ENCODE data around the gene TMEM131.

Gene TMEM131

GRCh38 chr2:97913846-97914245 lies 81.9 kb downstream of the TMEM131 start:
- Histone ChIP-seq H3K27me3 (ENCODE audit: control insufficient read depth, insufficient read depth, low read length) (no peaks in the 10 kb centered on the region), H3K36me3 (ENCODE audit: control insufficient read depth, insufficient read depth, low read length) (no peaks in the 10 kb centered on the region), H3K9me3 (ENCODE audit: control insufficient read depth, insufficient read depth, low read length) (no peaks in the 10 kb centered on the region), H3K4me1 (ENCODE audit: control insufficient read depth, insufficient read depth, low read length) (no peaks in the 10 kb centered on the region), H3K27ac (ENCODE audit: low read length) (no peak overlapping the region), H3K4me3 (ENCODE audit: low read length) (no peak overlapping the region)
- DNase-seq (ENCODE audit: low read depth, low spot score) = no peak
- no CpG with 5 or more reads among the region's 2 CpGs for WGBS (ENCODE audit: insufficient coverage, insufficient read length)

GRCh38 chr2:97911922-97912575 lies 83.7 kb downstream of the TMEM131 start:
- Histone ChIP-seq H3K36me3 (ENCODE audit: control insufficient read depth, insufficient read depth, low read length) (no peaks in the 10 kb centered on the region), H3K27ac (ENCODE audit: low read length) (no peak overlapping the region), H3K4me1 (ENCODE audit: control insufficient read depth, insufficient read depth, low read length) (no peaks in the 10 kb centered on the region), H3K27me3 (ENCODE audit: control insufficient read depth, insufficient read depth, low read length) (no peaks in the 10 kb centered on the region), H3K9me3 (ENCODE audit: control insufficient read depth, insufficient read depth, low read length) (no peaks in the 10 kb centered on the region), H3K4me3 (ENCODE audit: low read length) (no peak overlapping the region)
- DNase-seq (ENCODE audit: low read depth, low spot score) = no peak
- no CpG with 5 or more reads among the region's 1 CpG for WGBS (ENCODE audit: insufficient coverage, insufficient read length)

GRCh38 chr2:97911206-97911921 lies 84.4 kb downstream of the TMEM131 start:
- H3K9me3 ChIP-seq (ENCODE audit: control insufficient read depth, insufficient read depth, low read length) = no peaks in the 10 kb centered on the region
- DNase-seq (ENCODE audit: low read depth, low spot score) = no peak
- H3K4me1 ChIP-seq (ENCODE audit: control insufficient read depth, insufficient read depth, low read length) = no peaks in the 10 kb centered on the region
- H3K27me3 ChIP-seq (ENCODE audit: control insufficient read depth, insufficient read depth, low read length) = no peaks in the 10 kb centered on the region
- H3K4me3 ChIP-seq (ENCODE audit: low read length) = no peak overlapping the region
- H3K36me3 ChIP-seq (ENCODE audit: control insufficient read depth, insufficient read depth, low read length) = no peaks in the 10 kb centered on the region
- WGBS (ENCODE audit: insufficient coverage, insufficient read length) = no CpG with 5 or more reads among the region's 4 CpGs
- H3K27ac ChIP-seq (ENCODE audit: low read length) = no peak overlapping the region

GRCh38 chr2:97910403-97911205 lies 85.1 kb downstream of the TMEM131 start:
- Histone ChIP-seq H3K4me1 (ENCODE audit: control insufficient read depth, insufficient read depth, low read length) (no peaks in the 10 kb centered on the region), H3K4me3 (ENCODE audit: low read length) (no peak overlapping the region), H3K9me3 (ENCODE audit: control insufficient read depth, insufficient read depth, low read length) (no peaks in the 10 kb centered on the region), H3K36me3 (ENCODE audit: control insufficient read depth, insufficient read depth, low read length) (no peaks in the 10 kb centered on the region), H3K27me3 (ENCODE audit: control insufficient read depth, insufficient read depth, low read length) (no peaks in the 10 kb centered on the region), H3K27ac (ENCODE audit: low read length) (no peak overlapping the region)
- whole genome bisulfite sequencing (ENCODE audit: insufficient coverage, insufficient read length) = no CpG with 5 or more reads among the region's 9 CpGs
- DNase-seq (ENCODE audit: low read depth, low spot score) = no peak

GRCh38 chr2:97908208-97908676 lies 87.5 kb downstream of the TMEM131 start:
- no peak overlapping the region for H3K27ac ChIP-seq (ENCODE audit: low read length)
- H3K36me3 ChIP-seq (ENCODE audit: control insufficient read depth, insufficient read depth, low read length) = no peaks in the 10 kb centered on the region
- no CpG with 5 or more reads among the region's 6 CpGs for WGBS (ENCODE audit: insufficient coverage, insufficient read length)
- DNase-seq (ENCODE audit: low read depth, low spot score) = no peak
- no peak overlapping the region for H3K4me3 ChIP-seq (ENCODE audit: low read length)
- no peaks in the 10 kb centered on the region for H3K27me3 ChIP-seq (ENCODE audit: control insufficient read depth, insufficient read depth, low read length)
- H3K4me1 ChIP-seq (ENCODE audit: control insufficient read depth, insufficient read depth, low read length) = no peaks in the 10 kb centered on the region
- no peaks in the 10 kb centered on the region for H3K9me3 ChIP-seq (ENCODE audit: control insufficient read depth, insufficient read depth, low read length)

- no CpG with 5 or more reads among the region's 6 CpGs for WGBS (ENCODE audit: insufficient coverage, insufficient read length)
- DNase-seq (ENCODE audit: low read depth, low spot score) = no peak
- no peaks in the 10 kb centered on the region for H3K27me3 ChIP-seq (ENCODE audit: control insufficient read depth, insufficient read depth, low read length)
- no peak overlapping the region for H3K4me3 ChIP-seq (ENCODE audit: low read length)
- no peak overlapping the region for H3K27ac ChIP-seq (ENCODE audit: low read length)
- H3K4me1 ChIP-seq (ENCODE audit: control insufficient read depth, insufficient read depth, low read length) = no peaks in the 10 kb centered on the region
- H3K36me3 ChIP-seq (ENCODE audit: control insufficient read depth, insufficient read depth, low read length) = no peaks in the 10 kb centered on the region
- no peaks in the 10 kb centered on the region for H3K9me3 ChIP-seq (ENCODE audit: control insufficient read depth, insufficient read depth, low read length)
These were observed 88.2 kb downstream of the TMEM131 start for GRCh38 chr2:97907369-97908100.

- Histone ChIP-seq H3K36me3 (ENCODE audit: control insufficient read depth, insufficient read depth, low read length) (no peaks in the 10 kb centered on the region), H3K4me3 (ENCODE audit: low read length) (no peak overlapping the region), H3K9me3 (ENCODE audit: control insufficient read depth, insufficient read depth, low read length) (no peaks in the 10 kb centered on the region), H3K27ac (ENCODE audit: low read length) (no peak overlapping the region), H3K27me3 (ENCODE audit: control insufficient read depth, insufficient read depth, low read length) (no peaks in the 10 kb centered on the region), H3K4me1 (ENCODE audit: control insufficient read depth, insufficient read depth, low read length) (no peaks in the 10 kb centered on the region)
- WGBS (ENCODE audit: insufficient coverage, insufficient read length) = no CpG with 5 or more reads among the region's 1 CpG
- no peak for DNase-seq (ENCODE audit: low read depth, low spot score)
These were observed 89.4 kb downstream of the TMEM131 start for GRCh38 chr2:97906307-97906706.

- no peaks in the 10 kb centered on the region for H3K27me3 ChIP-seq (ENCODE audit: control insufficient read depth, insufficient read depth, low read length)
- no peaks in the 10 kb centered on the region for H3K4me1 ChIP-seq (ENCODE audit: control insufficient read depth, insufficient read depth, low read length)
- H3K4me3 ChIP-seq (ENCODE audit: low read length) = no peak overlapping the region
- no peaks in the 10 kb centered on the region for H3K36me3 ChIP-seq (ENCODE audit: control insufficient read depth, insufficient read depth, low read length)
- no CpG with 5 or more reads among the region's 1 CpG for WGBS (ENCODE audit: insufficient coverage, insufficient read length)
- H3K9me3 ChIP-seq (ENCODE audit: control insufficient read depth, insufficient read depth, low read length) = no peaks in the 10 kb centered on the region
- no peak for DNase-seq (ENCODE audit: low read depth, low spot score)
- H3K27ac ChIP-seq (ENCODE audit: low read length) = no peak overlapping the region
These were observed 90.5 kb downstream of the TMEM131 start for GRCh38 chr2:97905294-97905693.

GRCh38 chr2:97901862-97902261 lies 93.9 kb downstream of the TMEM131 start:
- DNase-seq (ENCODE audit: low read depth, low spot score) = no peak
- Histone ChIP-seq H3K4me1 (ENCODE audit: control insufficient read depth, insufficient read depth, low read length) (no peaks in the 10 kb centered on the region), H3K27me3 (ENCODE audit: control insufficient read depth, insufficient read depth, low read length) (no peaks in the 10 kb centered on the region), H3K9me3 (ENCODE audit: control insufficient read depth, insufficient read depth, low read length) (no peaks in the 10 kb centered on the region), H3K36me3 (ENCODE audit: control insufficient read depth, insufficient read depth, low read length) (no peaks in the 10 kb centered on the region), H3K4me3 (ENCODE audit: low read length) (no peak overlapping the region), H3K27ac (ENCODE audit: low read length) (no peak overlapping the region)

GRCh38 chr2:97900806-97901205 lies 94.9 kb downstream of the TMEM131 start:
- DNase-seq (ENCODE audit: low read depth, low spot score) = no peak
- H3K27ac ChIP-seq (ENCODE audit: low read length) = no peak overlapping the region
- H3K4me3 ChIP-seq (ENCODE audit: low read length) = no peak overlapping the region
- no peaks in the 10 kb centered on the region for H3K9me3 ChIP-seq (ENCODE audit: control insufficient read depth, insufficient read depth, low read length)
- WGBS (ENCODE audit: insufficient coverage, insufficient read length) = no CpG with 5 or more reads among the region's 2 CpGs
- no peaks in the 10 kb centered on the region for H3K27me3 ChIP-seq (ENCODE audit: control insufficient read depth, insufficient read depth, low read length)
- H3K36me3 ChIP-seq (ENCODE audit: control insufficient read depth, insufficient read depth, low read length) = no peaks in the 10 kb centered on the region
- H3K4me1 ChIP-seq (ENCODE audit: control insufficient read depth, insufficient read depth, low read length) = no peaks in the 10 kb centered on the region

Data from iPS DF 6.9 (cell line).